ENCODE data around the gene GEMIN7.

The GEMIN7 gene

DNA sequence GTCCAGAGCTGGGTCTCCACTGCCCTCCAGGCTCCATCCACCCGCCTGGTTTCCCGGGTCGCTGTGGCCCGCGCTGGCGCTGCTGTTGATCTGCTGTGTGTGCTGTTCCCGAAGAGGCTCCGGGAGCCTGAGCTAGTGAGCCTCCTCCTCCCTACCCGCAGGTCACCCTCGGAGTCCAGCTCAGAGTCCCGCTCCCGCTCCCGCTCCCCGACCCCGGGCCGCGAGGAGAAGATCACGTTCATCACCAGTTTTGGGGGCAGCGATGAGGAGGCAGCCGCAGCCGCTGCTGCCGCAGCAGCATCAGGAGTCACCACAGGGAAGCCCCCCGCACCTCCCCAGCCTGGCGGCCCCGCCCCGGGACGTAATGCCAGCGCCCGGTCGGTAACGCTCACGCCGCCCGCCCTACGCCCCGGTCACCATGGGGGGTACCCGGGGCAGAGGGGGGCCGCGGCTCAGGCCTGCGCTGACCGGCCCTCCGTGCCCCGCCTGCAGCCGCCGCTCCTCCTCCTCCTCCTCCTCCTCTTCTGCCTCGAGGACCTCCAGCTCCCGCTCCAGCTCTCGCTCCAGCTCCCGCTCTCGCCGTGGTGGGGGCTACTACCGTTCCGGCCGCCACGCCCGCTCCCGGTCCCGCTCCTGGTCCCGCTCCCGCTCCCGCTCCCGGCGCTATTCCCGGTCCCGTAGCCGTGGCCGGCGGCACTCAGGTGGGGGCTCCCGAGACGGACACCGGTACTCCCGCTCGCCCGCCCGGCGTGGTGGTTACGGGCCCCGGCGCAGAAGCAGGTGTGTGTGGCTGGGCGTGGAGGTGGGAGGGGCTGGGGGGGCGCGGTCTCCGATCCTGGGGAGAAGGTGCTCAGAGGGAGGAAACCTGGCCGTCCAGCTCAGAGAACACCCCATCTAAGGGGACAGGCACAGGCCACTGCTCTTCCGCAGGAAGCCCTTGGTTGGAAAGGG, 14.9 kb upstream of the GEMIN7 start:
- DNase-seq = no peak

GRCh38 chr19:45066921-45067661, 12.0 kb upstream of the GEMIN7 start:
- no peak for DNase-seq

DNA sequence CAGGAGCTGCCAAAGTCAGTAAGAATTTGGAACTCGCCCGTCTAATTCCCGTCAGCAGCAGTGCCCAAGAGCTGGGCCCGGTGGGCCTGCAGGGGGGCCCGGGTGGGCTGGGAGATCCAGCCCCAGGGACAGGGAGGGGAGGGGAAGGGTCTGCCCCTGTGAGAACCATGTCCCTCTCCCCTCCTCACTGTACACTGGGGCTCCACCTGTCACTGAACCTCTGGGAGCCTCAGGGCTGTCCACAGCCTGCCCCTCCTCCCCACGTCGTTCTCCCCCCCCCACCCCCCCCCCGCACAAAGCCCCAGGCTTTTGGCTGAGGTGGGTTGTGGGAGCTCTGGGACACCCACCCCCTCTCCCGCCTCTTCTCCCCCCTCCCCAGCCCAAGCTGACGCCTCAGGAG, 11.0 kb upstream of the GEMIN7 start:
- DNase-seq = no peak

- DNase-seq = no peak
Observed at GRCh38 chr19:45069056-45069455, 10.0 kb upstream of the GEMIN7 start.

DNA sequence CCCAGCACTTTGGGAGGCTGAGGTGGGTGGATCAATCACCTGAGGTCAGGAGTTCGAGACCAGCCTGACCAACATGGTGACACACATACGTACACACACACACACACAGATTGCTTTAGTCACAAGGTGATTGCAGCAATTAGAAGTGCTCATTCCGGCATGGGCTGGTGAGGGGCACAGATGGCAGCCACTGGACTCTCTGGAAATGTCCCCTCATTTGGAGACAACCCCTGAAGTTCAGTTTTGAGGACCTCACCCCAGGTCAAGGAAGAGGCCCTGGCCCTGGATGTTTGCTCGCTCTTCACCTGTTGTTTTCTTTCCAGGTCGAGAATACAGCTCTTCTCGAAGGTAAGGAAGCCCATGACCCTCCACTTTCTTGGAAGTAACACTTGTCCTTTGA, 8.8 kb upstream of the GEMIN7 start:
- no peak for DNase-seq

DNA sequence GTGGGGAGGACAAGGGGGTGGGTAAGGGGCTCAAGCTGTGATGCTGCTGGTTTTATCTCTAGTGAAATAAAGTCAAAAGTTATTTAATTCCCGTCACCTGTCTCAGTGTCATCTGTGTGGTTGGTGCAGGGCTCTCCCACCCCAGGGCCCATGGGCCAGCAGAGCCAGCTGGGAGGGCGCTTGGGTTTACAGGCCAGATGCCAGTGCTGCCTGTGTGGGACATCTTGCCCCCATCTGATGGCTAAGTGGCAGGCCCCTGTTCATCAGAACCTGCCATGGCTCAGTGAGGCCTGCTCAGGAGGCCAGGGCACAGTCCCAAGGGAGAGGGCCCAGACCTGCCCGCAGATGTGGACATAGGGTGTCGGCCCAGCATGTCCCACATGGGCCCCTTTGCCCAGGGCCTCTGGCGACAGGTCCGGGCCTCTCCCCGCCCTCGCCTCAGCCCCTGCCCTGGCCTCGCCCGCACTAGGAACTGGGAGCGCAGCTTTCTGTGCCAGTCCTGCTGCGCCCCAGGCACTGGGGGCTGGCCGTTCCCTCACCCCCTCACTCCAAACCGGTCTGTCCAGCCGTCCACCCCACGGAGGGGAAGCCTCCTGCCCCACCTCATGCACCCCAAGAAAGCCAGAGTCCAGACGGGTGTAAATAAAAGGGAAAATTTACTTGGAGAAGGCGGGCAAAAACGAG, 8.1 kb upstream of the GEMIN7 start:
- DNase-seq = no peak

DNA sequence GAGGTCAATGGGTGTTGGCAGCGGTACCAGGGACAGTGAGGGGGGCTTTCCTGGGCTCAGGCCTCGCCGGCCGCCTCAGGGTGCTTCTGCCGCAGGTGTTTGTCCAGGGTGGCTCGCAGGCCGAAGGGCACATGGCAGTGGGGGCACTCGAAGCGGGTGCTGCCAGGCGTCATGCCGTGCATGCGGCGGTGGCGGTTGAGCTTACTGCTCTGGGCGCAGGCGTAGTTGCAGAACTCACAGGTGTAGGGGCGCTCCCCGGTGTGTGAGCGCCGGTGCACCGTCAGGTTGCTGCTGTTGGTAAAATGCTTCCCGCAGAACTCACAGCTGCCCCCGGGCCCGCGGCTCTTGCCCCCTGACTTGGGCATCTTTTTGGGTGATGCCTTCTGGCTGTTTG, 7.5 kb upstream of the GEMIN7 start:
- DNase-seq = no peak

- DNase-seq = no peak
Observed at GRCh38 chr19:45071969-45072790, 6.9 kb upstream of the GEMIN7 start.

- no peak for DNase-seq
Observed at GRCh38 chr19:45074744-45075300, 4.2 kb upstream of the GEMIN7 start.

DNA sequence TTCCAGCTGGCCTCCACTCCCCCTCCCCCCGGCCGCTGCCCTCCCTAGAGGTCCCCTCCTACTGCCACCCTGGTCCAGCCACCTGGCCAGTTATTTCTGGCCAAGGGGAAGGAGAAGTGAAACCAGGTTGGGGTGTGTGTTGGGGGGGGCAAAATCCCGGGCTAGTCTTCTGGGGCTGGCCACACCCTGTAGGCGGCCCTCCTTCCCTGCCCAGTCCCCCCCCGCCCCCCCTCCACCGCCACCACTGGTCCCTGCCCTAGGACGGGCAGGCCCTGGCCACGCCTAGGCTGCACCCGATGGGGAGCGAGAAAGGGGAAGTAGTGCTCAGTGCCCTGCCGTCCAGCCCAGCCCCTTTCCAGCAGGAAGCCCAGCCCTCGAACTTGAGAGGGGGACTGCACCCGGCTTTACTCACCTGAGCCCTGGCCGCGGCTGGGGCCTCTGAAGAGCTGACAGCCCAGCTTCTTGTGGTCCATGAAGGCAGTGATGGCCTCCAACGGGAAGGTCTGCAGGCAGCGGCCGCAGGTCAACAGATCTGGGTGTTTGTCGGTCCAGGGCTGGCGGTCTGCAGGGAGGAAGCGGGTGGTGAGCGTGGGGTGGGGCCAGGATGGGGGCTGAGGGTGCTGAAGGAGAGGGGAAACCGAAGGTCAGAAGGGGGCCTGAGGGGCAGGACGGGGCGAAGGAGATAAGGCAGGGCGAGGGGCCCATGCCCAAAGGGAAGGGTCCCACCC, 3.6 kb upstream of the GEMIN7 start:
- peak; percentile 81 for DNase-seq

DNA sequence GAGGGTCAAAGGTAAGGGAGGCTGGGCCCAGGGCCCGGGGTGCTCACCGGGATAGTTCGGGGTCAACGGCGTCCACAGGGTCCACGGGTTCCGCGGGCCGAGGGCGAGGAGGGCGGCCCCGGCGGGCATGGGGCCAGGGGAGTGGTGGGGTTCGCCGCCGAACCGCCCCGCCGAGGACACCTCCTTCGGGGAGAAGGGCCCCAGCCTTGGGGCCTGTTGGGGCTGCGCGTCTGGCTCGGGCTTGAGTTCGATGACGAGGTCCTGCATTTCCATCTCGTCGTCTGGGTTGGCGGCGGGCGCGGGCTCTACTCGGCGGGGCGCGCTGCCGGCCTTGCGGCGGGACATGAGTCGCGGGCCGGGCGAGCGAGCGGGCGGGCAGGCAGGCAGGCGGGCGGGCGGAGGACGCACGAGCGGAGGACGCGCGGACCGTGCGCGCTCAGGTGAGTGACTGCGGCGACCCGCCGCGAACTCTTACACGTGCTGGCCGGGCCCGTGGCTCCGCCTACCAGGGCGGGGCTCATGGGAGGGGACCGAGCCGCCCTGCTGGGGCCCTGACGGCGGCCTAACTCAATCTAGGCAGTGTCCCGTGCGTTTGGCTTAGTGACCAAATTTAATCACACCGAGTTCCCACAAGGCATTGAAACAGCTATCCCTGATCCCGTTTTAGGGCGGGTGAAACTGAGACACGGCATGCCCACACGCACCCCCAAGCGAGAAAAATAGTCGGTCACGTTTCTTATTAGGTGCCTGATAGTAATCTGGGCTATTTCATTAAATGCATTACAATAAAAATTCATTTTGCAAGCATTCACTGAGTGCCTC, 2.8 kb upstream of the GEMIN7 start, which contains the start of gene ZNF296:
TSS of gene ZNF296 (minus strand) at position 450 of the 822 bp plus-strand sequence. CDS start at position 345, 105 bp downstream.
- peak; percentile 73 for DNase-seq

DNA sequence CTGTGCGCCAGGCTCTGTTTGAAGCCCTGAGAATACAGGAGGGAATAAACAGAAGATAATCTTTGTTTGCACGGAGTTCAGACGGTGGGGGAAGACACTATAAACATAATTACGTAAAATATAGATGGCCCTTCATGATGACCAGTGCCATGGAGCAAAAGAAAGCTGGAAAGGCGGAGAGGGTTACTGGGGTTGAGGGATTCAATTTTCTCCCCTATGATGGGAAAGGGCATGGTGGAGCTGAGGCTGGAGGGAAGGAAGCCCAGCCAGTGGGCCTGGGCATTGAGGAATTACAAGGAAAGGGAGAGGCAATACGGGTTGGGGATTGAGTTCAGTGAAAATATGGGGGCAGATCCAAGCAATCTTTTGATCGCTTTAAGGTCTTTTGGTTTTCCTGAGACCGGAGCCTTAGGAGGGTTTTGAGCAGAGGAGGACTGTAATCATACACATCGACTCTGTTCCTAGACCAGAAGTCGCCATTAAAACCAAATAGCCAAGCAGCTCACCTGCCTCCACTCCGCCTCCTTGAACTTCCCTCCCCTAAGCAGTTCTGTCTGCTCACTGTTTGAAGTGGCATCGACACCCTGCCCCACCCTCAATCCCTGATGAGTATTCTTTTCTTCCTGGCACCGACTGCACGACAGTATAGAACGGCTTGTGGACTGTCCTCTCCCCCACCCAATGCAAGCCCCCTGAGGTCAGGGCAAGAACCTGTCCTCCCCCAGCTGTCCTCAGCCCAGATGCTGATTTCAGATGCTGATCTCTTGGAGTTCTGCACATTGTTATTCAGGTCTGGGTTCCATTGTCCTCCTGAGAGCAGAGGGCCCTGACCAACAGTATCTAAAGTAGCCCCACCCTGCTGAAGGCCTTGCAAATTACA, 2.0 kb upstream of the GEMIN7 start:
- no peak for DNase-seq

- DNase-seq = no peak
Observed at GRCh38 chr19:45078390-45079062, 534 bp upstream of the GEMIN7 start.

GRCh38 chr19:45079911-45080370, 881 bp downstream of the GEMIN7 start:
- no peak for DNase-seq

DNA sequence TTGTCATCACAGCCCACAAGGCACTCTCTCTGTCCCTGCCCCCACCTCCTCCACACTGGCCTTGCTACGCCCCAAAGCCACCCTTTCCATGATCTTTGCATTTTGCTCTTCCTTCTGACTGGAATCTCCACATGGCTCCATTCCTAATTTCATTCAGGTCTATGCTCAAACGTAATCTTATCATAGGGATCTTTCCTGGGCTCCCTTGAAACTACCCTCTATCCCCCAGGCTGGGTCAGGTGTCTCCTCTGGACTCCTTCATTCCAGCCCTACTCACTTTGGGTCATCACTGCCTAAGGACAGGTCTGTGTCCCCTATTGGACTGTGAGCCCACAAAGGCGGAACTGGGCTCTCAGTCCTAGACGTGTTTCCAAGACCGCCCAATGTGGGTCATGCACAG, 3.1 kb downstream of the GEMIN7 start:
- DNase-seq = no peak

DNA sequence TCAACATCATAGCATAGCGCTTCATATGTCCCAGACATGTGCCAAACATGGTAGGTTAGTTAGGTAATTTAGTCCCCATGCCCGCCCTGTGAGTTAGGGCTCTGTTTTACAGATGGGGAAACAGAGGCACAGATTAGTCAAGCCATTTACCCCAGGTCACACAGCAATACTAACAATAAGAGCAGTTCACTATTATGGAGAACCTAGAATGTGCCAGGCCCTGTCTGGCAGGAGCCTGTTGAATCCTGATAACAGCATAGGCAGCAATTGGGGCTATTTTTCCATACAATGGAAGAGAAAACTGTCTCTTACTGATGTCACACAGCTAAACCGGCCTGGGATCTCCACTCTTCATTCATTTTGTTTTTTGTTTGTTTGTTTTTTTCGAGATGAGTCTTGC, 7.4 kb downstream of the GEMIN7 start:
- DNase-seq = no peak

- DNase-seq = no peak
Observed at GRCh38 chr19:45087531-45087930, 8.5 kb downstream of the GEMIN7 start.

DNA sequence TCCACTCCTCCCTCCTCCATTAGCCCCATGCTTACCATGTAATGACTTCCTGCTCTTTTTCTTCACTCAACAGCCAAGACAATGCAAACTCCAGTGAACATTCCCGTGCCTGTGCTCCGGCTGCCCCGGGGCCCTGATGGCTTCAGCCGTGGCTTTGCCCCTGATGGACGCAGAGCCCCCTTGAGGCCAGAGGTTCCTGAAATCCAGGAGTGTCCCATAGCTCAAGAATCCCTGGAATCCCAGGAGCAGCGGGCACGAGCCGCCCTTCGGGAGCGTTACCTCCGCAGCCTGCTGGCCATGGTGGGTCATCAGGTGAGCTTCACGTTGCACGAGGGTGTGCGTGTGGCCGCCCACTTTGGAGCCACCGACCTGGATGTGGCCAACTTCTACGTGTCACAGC, 11.0 kb downstream of the GEMIN7 start:
- no peak for DNase-seq

GRCh38 chr19:45090606-45091005, 11.5 kb downstream of the GEMIN7 start:
- no peak for DNase-seq
